Measurements from ENCODE around the gene BOLA3.

DNA sequence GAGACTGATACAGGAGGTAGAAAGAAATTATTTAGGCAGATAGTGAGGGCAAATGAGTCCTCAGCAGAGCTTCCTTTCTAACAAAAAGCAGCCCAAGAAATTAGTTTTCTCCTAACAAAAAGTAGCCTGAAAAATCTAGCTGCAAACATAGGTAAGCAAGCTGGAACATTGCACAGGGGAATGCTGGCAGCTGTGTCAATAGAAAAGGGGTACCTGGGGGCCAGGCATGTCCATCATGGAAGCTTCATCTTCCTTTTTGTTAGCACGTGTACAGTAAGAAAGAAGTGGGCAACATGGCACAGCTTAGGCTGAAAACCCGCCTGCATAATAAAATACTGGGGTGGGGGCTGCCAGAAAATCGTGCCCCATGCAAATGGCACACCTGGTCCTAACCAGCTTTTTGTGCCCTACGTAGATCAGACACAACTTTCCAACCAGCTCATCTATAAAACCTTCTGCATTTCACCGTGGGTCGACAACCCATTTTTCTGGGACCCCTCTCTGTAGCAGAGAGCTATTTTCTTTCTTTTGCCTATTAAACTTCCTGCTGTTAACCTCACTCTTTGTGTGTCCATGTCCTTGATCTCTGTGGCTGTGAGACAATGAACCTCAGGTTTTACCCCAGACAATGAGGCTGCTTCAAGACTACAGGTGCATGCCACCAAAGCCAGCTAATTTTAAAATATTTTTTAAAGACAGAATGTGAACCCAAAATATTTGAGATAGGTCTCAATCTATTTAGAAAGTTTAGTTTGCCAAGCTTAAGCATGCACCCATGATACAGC is 44.1 kb upstream of the BOLA3 start:
- TF ChIP-seq, protein P1, sequence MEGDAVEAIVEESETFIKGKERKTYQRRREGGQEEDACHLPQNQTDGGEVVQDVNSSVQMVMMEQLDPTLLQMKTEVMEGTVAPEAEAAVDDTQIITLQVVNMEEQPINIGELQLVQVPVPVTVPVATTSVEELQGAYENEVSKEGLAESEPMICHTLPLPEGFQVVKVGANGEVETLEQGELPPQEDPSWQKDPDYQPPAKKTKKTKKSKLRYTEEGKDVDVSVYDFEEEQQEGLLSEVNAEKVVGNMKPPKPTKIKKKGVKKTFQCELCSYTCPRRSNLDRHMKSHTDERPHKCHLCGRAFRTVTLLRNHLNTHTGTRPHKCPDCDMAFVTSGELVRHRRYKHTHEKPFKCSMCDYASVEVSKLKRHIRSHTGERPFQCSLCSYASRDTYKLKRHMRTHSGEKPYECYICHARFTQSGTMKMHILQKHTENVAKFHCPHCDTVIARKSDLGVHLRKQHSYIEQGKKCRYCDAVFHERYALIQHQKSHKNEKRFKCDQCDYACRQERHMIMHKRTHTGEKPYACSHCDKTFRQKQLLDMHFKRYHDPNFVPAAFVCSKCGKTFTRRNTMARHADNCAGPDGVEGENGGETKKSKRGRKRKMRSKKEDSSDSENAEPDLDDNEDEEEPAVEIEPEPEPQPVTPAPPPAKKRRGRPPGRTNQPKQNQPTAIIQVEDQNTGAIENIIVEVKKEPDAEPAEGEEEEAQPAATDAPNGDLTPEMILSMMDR (conservative IDR thresholded peaks at IDR 0.05 in 1 of 2, IDR thresholded peaks at IDR 0.05 in 1 of 2; ENCODE audit: low read depth in 1 of 2, low read length in 2 of 2), result no peak
- no peak for TF ChIP-seq EZH2 (IDR thresholded peaks at IDR 0.05; ENCODE audit: low read length, missing control alignments)

All from fibroblast of lung (primary cell).